K562 (cell line): Measurements from ENCODE around the gene RREB1. TPM values are rescaled to one million over a fixed set of nuclear protein-coding genes. Genes with fewer than 3 reads are reported as not detected.

Source experiments
- CEBPB ChIP-seq: fragments of 450-650 bp; IDR thresholded peaks from 2 replicates; pipeline ENCODE4 v1.6.1; 2016; ENCODE audit warnings: missing genetic modification characterization, missing compliant biosample characterization
- CTBP1 ChIP-seq: fragments of 450-650 bp; IDR thresholded peaks from 2 replicates; pipeline ENCODE4 v1.6.1; 2016; ENCODE audit warnings: borderline replicate concordance
- ESRRA ChIP-seq: fragments of 450-650 bp; IDR thresholded peaks from 2 replicates; pipeline ENCODE4 v1.6.1; 2014; ENCODE audit warnings: low read depth, mild to moderate bottlenecking, moderate library complexity, borderline replicate concordance
- GATA2 ChIP-seq: sonication (generic); formaldehyde crosslinking; IDR thresholded peaks from 2 replicates; pipeline ENCODE4 v1.4.0; 2020; ENCODE audit warnings: mild to moderate bottlenecking, missing genetic modification reagents
- ID3 ChIP-seq, 2 experiments: fragments of 250-450 bp in 1 of 2; fragments of 450-650 bp in 1 of 2; sonication (Bioruptor Pico) in 1 of 2; IDR thresholded peaks; 2 replicates each; pipeline versions ENCODE4 v1.6.1 to v1.8.0; 2016 to 2021; ENCODE audit warnings: mild to moderate bottlenecking in 2 of 2, moderate library complexity in 2 of 2, missing compliant biosample characterization in 1 of 2, missing genetic modification characterization in 1 of 2
- KLF10 ChIP-seq: fragments of 250-450 bp; sonication (Bioruptor Pico); IDR thresholded peaks from 2 replicates; pipeline ENCODE4 v1.6.1; 2021; ENCODE audit warnings: matching md5 sums
- MBD2 ChIP-seq: sonication (generic); IDR thresholded peaks from 2 replicates; pipeline ENCODE4 v1.6.1; 2016; ENCODE audit warnings: low read depth, borderline replicate concordance
- MECOM ChIP-seq: fragments of 250-450 bp; sonication (Bioruptor Pico); IDR thresholded peaks from 2 replicates; pipeline ENCODE4 v1.8.0; 2022; ENCODE audit warnings: inconsistent platforms
- SMARCA4 ChIP-seq: fragments of 450-650 bp; IDR thresholded peaks from 2 replicates; pipeline ENCODE4 v1.6.1; 2016
- STAT5A ChIP-seq: IDR thresholded peaks from 2 replicates; pipeline ENCODE4 v1.6.1; 2012; ENCODE audit warnings: low read length, inconsistent platforms, borderline replicate concordance
- USF2 ChIP-seq: sonication (generic); formaldehyde crosslinking; IDR thresholded peaks from 2 replicates; pipeline ENCODE4 v1.5.0; 2020; ENCODE audit warnings: missing genetic modification reagents
- ZNF280B ChIP-seq: fragments of 250-450 bp; sonication (Bioruptor Pico); IDR thresholded peaks from 2 replicates; pipeline ENCODE4 v1.5.1; 2021; ENCODE audit warnings: mild to moderate bottlenecking
- ZNF41 ChIP-seq: fragments of 250-450 bp; sonication (Bioruptor Pico); conservative IDR thresholded peaks from 2 replicates; pipeline ENCODE4 v1.4.0; 2020; ENCODE audit warnings: mild to moderate bottlenecking
- ZNF586 ChIP-seq: fragments of 450-650 bp; formaldehyde crosslinking; conservative IDR thresholded peaks from 2 replicates; pipeline ENCODE4 v1.4.0; 2020; ENCODE audit warnings: mild to moderate bottlenecking, moderate library complexity
- ZNF639 ChIP-seq, 2 experiments: fragments of 200-800 bp in 1 of 2; sonication (Bioruptor generic) in 1 of 2; sonication (generic) in 1 of 2; formaldehyde crosslinking in 1 of 2; IDR thresholded peaks in 1 of 2; conservative IDR thresholded peaks in 1 of 2; 2 replicates each; pipeline versions ENCODE4 v1.5.0 to v1.6.1; 2016 to 2020; ENCODE audit warnings: missing compliant biosample characterization in 1 of 2, missing genetic modification characterization in 1 of 2, missing genetic modification reagents in 1 of 2
- polyA plus RNA-seq, 8 experiments: library from polyadenylated mRNA; depleted of rRNA in 4 of 8; stranded (reverse) in 5 of 8; unstranded in 3 of 8; fragments of >200 nt; fragmentation: Nextera tagmentation in 2 of 8; fragmentation: Illumina TruSeq in 1 of 8; extraction: Ambion mirVana in 2 of 8; extraction: Trizol in 1 of 8; gene quantifications; 2 replicates each; pipeline versions ENCODE4 v1.2.1 to v1.2.3, GENCODE V29; 2011 to 2014; ENCODE audit warnings: inconsistent platforms in 1 of 8, missing spikeins in 1 of 8
- total RNA-seq, 7 experiments: library from RNA; depleted of rRNA in 6 of 7; stranded (reverse); fragments of >200 nt in 6 of 7; fragmentation: Illumina TruSeq in 2 of 7; extraction: Trizol in 2 of 7; gene quantifications; 2 replicates each; pipeline versions ENCODE4 v1.2.1 to v1.2.3, GENCODE V29; 2011 to 2021; ENCODE audit warnings: low replicate concordance in 1 of 7
- TF ChIP-seq, protein P1 (sequence below): fragments of 450-650 bp; IDR thresholded peaks from 2 replicates; pipeline ENCODE4 v1.6.1; 2016; ENCODE audit warnings: low read depth, mild to moderate bottlenecking, moderate library complexity
- TF ChIP-seq, protein P2 (sequence below): sonication (generic); IDR thresholded peaks from 2 replicates; pipeline ENCODE4 v1.6.1; 2016
- TF ChIP-seq, protein P3 (sequence below): fragments of 200-800 bp; sonication (Bioruptor generic); IDR thresholded peaks from 2 replicates; pipeline ENCODE4 v1.6.1; 2017; ENCODE audit warnings: missing genetic modification characterization, missing compliant biosample characterization

RREB1 gene
- total and polyA plus RNA-seq, 9 of the 15 experiments (the other 6 are each of a cell fraction or from before 2014, with no cell fraction given): 3.3 to 64.2 (median 19.3) TPM

- TF ChIP-seq, protein P1, sequence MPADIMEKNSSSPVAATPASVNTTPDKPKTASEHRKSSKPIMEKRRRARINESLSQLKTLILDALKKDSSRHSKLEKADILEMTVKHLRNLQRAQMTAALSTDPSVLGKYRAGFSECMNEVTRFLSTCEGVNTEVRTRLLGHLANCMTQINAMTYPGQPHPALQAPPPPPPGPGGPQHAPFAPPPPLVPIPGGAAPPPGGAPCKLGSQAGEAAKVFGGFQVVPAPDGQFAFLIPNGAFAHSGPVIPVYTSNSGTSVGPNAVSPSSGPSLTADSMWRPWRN: peak; percentile 75
- TF ChIP-seq SMARCA4 (peak; percentile 97), ID3 (CRISPR knock-in tag; IDR thresholded peaks at IDR 0.05) (no peak), ID3 (tag; IDR thresholded peaks at IDR 0.05) (peak; percentile 90; the same call in 1 of the 2 replicates), ZNF586 (CRISPR knock-in tag) (no peak), MECOM (CRISPR knock-in tag) (peak; percentile 71), ESRRA (peak; percentile 91), CEBPB (tag) (0 out of 2 replicates have a peak, but pooled peaks have one; percentile 5), KLF10 (CRISPR knock-in tag) (no peak), STAT5A (peak; percentile 93), USF2 (CRISPR knock-in tag) (no peak), ZNF41 (peak; percentile 72), MBD2 (peak; percentile 87), ZNF280B (CRISPR knock-in tag) (no peak), GATA2 (CRISPR knock-in tag) (peak; percentile 97), CTBP1 (peak; percentile 91), ZNF639 (CRISPR knock-in tag; conservative IDR thresholded peaks at IDR 0.05 in 1 of 2, IDR thresholded peaks at IDR 0.05 in 1 of 2) (peak in 1 of 2 experiments; percentile 81; a peak in 2 of 4 replicates)
- TF ChIP-seq, protein P2, sequence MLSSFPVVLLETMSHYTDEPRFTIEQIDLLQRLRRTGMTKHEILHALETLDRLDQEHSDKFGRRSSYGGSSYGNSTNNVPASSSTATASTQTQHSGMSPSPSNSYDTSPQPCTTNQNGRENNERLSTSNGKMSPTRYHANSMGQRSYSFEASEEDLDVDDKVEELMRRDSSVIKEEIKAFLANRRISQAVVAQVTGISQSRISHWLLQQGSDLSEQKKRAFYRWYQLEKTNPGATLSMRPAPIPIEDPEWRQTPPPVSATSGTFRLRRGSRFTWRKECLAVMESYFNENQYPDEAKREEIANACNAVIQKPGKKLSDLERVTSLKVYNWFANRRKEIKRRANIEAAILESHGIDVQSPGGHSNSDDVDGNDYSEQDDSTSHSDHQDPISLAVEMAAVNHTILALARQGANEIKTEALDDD: peak; percentile 91
- TF ChIP-seq, protein P3, sequence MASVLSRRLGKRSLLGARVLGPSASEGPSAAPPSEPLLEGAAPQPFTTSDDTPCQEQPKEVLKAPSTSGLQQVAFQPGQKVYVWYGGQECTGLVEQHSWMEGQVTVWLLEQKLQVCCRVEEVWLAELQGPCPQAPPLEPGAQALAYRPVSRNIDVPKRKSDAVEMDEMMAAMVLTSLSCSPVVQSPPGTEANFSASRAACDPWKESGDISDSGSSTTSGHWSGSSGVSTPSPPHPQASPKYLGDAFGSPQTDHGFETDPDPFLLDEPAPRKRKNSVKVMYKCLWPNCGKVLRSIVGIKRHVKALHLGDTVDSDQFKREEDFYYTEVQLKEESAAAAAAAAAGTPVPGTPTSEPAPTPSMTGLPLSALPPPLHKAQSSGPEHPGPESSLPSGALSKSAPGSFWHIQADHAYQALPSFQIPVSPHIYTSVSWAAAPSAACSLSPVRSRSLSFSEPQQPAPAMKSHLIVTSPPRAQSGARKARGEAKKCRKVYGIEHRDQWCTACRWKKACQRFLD (CRISPR knock-in tag): peak; percentile 99
These were observed 57.5 kb downstream of the RREB1 start (continued) for GRCh38 chr6:7165002-7165889.
